Panc1 (cell line): ENCODE results near the gene SOAT1. TPM values are rescaled to one million over a fixed set of nuclear protein-coding genes. Genes with fewer than 3 reads are reported as not detected.

Experiments used
- ATAC-seq: fragments of 200-7000 bp; cut with Tn5 transposase; 2 replicates; pipeline ENCODE4 v1.9.1; 2020; ENCODE audit warnings: mild to moderate bottlenecking, moderate library complexity
- BruUV-seq: library from RNA; stranded (reverse); fragments of 400-500 nt; replicated peaks from 2 replicates; lab custom pipeline; 2021; lab: Mats Ljungman, UMichigan
- CTCF ChIA-PET: fragments of 300-600 bp; sonication (Branson Sonifier 250); formaldehyde crosslinking; loops from one replicate; lab custom pipeline; 2022; ENCODE audit warnings: antibody characterized with exemption; lab: Charles Lee
- POLR2A ChIA-PET: fragments of 300-600 bp; sonication (Branson Sonifier 250); formaldehyde crosslinking; loops from one replicate; lab custom pipeline; 2022; ENCODE audit warnings: antibody characterized with exemption; lab: Charles Lee
- DNase-seq: peaks from one replicate; pipeline ENCODE4 v3.0.0-alpha.2; 2010; ENCODE audit warnings: low read depth, low spot score
- H3K27ac ChIP-seq: 2 replicates; pipeline ENCODE4 v1.5.1; 2011; ENCODE audit warnings: mild to moderate bottlenecking, low read length, inconsistent platforms
- H3K27me3 ChIP-seq: fragments of 200-500 bp; sonication (Bioruptor generic); 2 replicates; pipeline ENCODE4 v1.6.0; 2014; ENCODE audit warnings: low read length, inconsistent platforms; ENCODE audit not compliant: control insufficient read depth, insufficient read depth
- H3K36me3 ChIP-seq: fragments of 200-500 bp; sonication (Bioruptor generic); 2 replicates; pipeline ENCODE4 v1.5.1; 2014; ENCODE audit warnings: inconsistent platforms, mild to moderate bottlenecking, low read length, moderate library complexity; ENCODE audit not compliant: control insufficient read depth, insufficient read depth
- H3K4me1 ChIP-seq: 2 replicates; pipeline ENCODE4 v1.5.1; 2011; ENCODE audit warnings: inconsistent platforms, mild to moderate bottlenecking, low read length, moderate library complexity; ENCODE audit not compliant: control insufficient read depth, insufficient read depth
- H3K4me3 ChIP-seq, 2 experiments: 2 replicates each; pipeline ENCODE4 v1.5.1; 2011 to 2012; ENCODE audit warnings: low read depth in 2 of 2, low read length in 2 of 2, mild to moderate bottlenecking in 2 of 2, inconsistent platforms in 1 of 2, moderate library complexity in 1 of 2
- H3K9me3 ChIP-seq: fragments of 200-500 bp; sonication (Bioruptor generic); 2 replicates; pipeline ENCODE4 v1.5.1; 2014; ENCODE audit warnings: low read depth, mild to moderate bottlenecking, inconsistent platforms, low read length, moderate library complexity; ENCODE audit not compliant: control insufficient read depth, insufficient read depth
- CTCF ChIP-seq: fragments of 450-650 bp; IDR thresholded peaks from 2 replicates; pipeline ENCODE4 v1.5.1; 2017; ENCODE audit warnings: mild to moderate bottlenecking
- POLR2AphosphoS5 ChIP-seq: IDR thresholded peaks from 2 replicates; pipeline ENCODE4 v1.6.1; 2012; ENCODE audit warnings: mild to moderate bottlenecking, low read depth, low read length, moderate library complexity
- SIN3A ChIP-seq: IDR thresholded peaks from 2 replicates; pipeline ENCODE4 v1.6.1; 2012; ENCODE audit warnings: low read depth, mild to moderate bottlenecking, low read length, moderate library complexity, borderline replicate concordance; ENCODE audit not compliant: insufficient read depth
- TCF7L2 ChIP-seq: IDR thresholded peaks from 2 replicates; pipeline ENCODE4 v1.6.1; 2011; ENCODE audit warnings: mild to moderate bottlenecking, low read depth, low read length, inconsistent platforms
- in situ Hi-C: cut with HindIII; loops from 2 replicates; pipeline ENCODE4 v1.10.0; 2016; ENCODE audit warnings: low sequenced_read_pairs, low pct_unique_long_range_greater_than_20kb
- intact Hi-C: fragments of 100-400 bp; cut with micrococcal nuclease; formaldehyde crosslinking; loops from one replicate; pipeline ENCODE4 v1.10.0; 2022; ENCODE audit not compliant: unreplicated experiment
- total RNA-seq: library from RNA; stranded (reverse); gene quantifications from one replicate; pipeline ENCODE4 v1.2.1, GENCODE V29; 2021; ENCODE audit not compliant: unreplicated experiment
- TF ChIP-seq, protein P1 (sequence below), 2 experiments: IDR thresholded peaks; 2 replicates each; pipeline ENCODE4 v1.6.1; 2011 to 2012; ENCODE audit warnings: low read depth in 2 of 2, control low read depth in 1 of 2, low read length in 1 of 2, mild to moderate bottlenecking in 1 of 2, moderate library complexity in 1 of 2; ENCODE audit not compliant: insufficient read depth in 1 of 2

The SOAT1 gene
- total RNA-seq, 1 experiment from 2014 or later = 57.2 TPM

GRCh38 chr1:179296356-179297104 is 2.9 kb downstream of the SOAT1 start:
- ATAC-seq (no peak), DNase-seq (no peak)
- in situ Hi-C loops = no loop called here
- POLR2A ChIA-PET = no interaction called here
- intact Hi-C loops = no loop called here
- no peaks in the 10 kb centered on the region for H3K27me3 ChIP-seq
- peaks cover 23% of the 10 kb centered on the region for H3K4me1 ChIP-seq
- CTCF ChIA-PET = interaction anchor here (0.7 kb wide), 1 partner anchor 61 kb away, joined by 3 read pairs; no protein-coding TSS in a partner anchor
- H3K36me3 ChIP-seq = no peaks in the 10 kb centered on the region
- no TSS peak for BruUV-seq
- H3K27ac ChIP-seq = no peak overlapping the region
- no peak overlapping the region for H3K4me3 ChIP-seq
- no peak for TF ChIP-seq POLR2AphosphoS5
- no peak for TF ChIP-seq CTCF
- TF ChIP-seq, protein P1, sequence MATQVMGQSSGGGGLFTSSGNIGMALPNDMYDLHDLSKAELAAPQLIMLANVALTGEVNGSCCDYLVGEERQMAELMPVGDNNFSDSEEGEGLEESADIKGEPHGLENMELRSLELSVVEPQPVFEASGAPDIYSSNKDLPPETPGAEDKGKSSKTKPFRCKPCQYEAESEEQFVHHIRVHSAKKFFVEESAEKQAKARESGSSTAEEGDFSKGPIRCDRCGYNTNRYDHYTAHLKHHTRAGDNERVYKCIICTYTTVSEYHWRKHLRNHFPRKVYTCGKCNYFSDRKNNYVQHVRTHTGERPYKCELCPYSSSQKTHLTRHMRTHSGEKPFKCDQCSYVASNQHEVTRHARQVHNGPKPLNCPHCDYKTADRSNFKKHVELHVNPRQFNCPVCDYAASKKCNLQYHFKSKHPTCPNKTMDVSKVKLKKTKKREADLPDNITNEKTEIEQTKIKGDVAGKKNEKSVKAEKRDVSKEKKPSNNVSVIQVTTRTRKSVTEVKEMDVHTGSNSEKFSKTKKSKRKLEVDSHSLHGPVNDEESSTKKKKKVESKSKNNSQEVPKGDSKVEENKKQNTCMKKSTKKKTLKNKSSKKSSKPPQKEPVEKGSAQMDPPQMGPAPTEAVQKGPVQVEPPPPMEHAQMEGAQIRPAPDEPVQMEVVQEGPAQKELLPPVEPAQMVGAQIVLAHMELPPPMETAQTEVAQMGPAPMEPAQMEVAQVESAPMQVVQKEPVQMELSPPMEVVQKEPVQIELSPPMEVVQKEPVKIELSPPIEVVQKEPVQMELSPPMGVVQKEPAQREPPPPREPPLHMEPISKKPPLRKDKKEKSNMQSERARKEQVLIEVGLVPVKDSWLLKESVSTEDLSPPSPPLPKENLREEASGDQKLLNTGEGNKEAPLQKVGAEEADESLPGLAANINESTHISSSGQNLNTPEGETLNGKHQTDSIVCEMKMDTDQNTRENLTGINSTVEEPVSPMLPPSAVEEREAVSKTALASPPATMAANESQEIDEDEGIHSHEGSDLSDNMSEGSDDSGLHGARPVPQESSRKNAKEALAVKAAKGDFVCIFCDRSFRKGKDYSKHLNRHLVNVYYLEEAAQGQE (IDR thresholded peaks at IDR 0.05; ENCODE audit: insufficient read depth in 1 of 2, low read depth in 2 of 2, low read length in 1 of 2) = no peak
- TF ChIP-seq TCF7L2 = no peak
- TF ChIP-seq SIN3A = no peak
- H3K9me3 ChIP-seq = no peaks in the 10 kb centered on the region

DNA sequence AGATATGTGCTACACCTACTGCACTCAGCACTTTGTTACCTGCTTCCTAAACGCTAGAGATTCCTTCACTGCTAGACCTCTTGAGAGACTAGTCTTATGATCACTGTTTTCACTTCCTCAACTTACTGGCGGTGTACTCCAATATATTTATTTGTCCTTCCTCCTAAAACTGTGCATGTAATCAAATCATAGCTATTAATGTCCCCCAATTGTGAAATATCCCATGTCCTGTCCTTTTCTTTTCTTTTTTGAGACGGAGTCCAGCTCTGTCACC is 3.4 kb downstream of the SOAT1 start:
- no peaks in the 10 kb centered on the region for H3K36me3 ChIP-seq
- CTCF ChIA-PET = no interaction called here
- intact Hi-C loops (no loop called here), in situ Hi-C loops (no loop called here)
- no peak for DNase-seq
- no peak for TF ChIP-seq TCF7L2
- TF ChIP-seq, protein P1 (IDR thresholded peaks at IDR 0.05; ENCODE audit: insufficient read depth in 1 of 2, low read depth in 2 of 2, low read length in 1 of 2) = no peak
- no peak for TF ChIP-seq CTCF
- TF ChIP-seq SIN3A = no peak
- TF ChIP-seq POLR2AphosphoS5 = no peak
- no peaks in the 10 kb centered on the region for H3K9me3 ChIP-seq
- POLR2A ChIA-PET = no interaction called here
- BruUV-seq = no TSS peak
- no peak for ATAC-seq
- no peak overlapping the region for H3K4me3 ChIP-seq
- peaks cover 23% of the 10 kb centered on the region for H3K4me1 ChIP-seq
- no peaks in the 10 kb centered on the region for H3K27me3 ChIP-seq
- no peak overlapping the region for H3K27ac ChIP-seq
